Thyroid gland (tissue), 4 donors: ENCODE data around the gene ADARB2.

ENCODE experiments used
- POLR2A ChIP-seq, 2 donors: fragments of 450-650 bp; IDR thresholded peaks; one replicate each; pipeline ENCODE4 v1.6.1; 2017; ENCODE audit warnings: antibody characterized with exemption in 2 of 2, mild to moderate bottlenecking in 2 of 2, moderate library complexity in 1 of 2
- TF ChIP-seq, protein P1 (sequence below), 6 experiments: fragments of 200-600 bp in 3 of 6; fragments of 450-650 bp in 3 of 6; sonication (generic) in 3 of 6; IDR thresholded peaks; one replicate each; pipeline ENCODE4 v1.5.1; 2016 to 2019; ENCODE audit warnings: antibody characterized with exemption in 6 of 6, mild to moderate bottlenecking in 2 of 6, inconsistent platforms in 1 of 6, moderate library complexity in 1 of 6

DNA sequence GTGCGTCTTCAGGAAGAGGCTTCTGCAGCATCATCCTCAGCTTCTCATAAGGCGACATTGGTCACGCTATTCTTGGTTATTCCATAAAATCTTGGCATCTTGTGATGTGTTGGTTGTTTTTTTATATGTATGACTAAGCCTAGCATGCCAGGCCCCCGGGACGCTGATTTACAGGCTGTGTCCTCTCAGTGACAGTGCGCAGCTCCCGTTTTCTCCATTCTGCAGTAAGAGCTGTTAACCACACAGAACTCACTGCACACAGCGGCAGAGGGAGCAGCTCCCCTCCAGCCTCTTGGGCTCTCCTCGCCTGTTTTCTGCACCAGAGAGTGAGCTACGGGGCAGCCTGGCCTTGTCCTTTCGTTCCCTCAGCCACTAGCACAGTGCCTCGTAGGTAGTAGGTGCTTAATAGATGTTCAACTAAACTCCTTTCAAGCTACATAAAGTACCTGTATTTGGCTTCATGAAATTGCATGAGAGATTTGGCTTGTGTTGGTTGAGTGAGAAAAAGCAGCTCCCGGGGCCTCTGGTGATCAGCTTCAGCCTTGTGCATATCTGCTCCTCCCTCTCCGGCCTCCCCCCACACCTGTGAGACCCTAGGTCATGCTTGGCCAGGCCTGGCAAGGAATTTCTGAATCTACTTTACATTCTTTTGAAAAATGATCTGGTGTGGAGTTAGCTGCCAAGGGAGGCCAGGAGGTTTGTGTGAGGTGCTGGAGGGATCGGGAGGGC is 564.9 kb downstream of the ADARB2 start:
- TF ChIP-seq, protein P1, sequence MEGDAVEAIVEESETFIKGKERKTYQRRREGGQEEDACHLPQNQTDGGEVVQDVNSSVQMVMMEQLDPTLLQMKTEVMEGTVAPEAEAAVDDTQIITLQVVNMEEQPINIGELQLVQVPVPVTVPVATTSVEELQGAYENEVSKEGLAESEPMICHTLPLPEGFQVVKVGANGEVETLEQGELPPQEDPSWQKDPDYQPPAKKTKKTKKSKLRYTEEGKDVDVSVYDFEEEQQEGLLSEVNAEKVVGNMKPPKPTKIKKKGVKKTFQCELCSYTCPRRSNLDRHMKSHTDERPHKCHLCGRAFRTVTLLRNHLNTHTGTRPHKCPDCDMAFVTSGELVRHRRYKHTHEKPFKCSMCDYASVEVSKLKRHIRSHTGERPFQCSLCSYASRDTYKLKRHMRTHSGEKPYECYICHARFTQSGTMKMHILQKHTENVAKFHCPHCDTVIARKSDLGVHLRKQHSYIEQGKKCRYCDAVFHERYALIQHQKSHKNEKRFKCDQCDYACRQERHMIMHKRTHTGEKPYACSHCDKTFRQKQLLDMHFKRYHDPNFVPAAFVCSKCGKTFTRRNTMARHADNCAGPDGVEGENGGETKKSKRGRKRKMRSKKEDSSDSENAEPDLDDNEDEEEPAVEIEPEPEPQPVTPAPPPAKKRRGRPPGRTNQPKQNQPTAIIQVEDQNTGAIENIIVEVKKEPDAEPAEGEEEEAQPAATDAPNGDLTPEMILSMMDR (IDR thresholded peaks at IDR 0.05): no peak
- TF ChIP-seq POLR2A (IDR thresholded peaks at IDR 0.05): no peak
